ENCODE data around the gene SLCO3A1. TPM values are rescaled to one million over a fixed set of nuclear protein-coding genes. Genes with fewer than 3 reads are reported as not detected.

The SLCO3A1 gene
- total and polyA plus RNA-seq, 12 donors, result 1.8 to 26.6 (median 17.2) TPM

- intact Hi-C loops (cut with DNase I), result no loop called here
- no peaks in the 10 kb centered on the region for H3K27me3 ChIP-seq
- no peaks in the 10 kb centered on the region for H3K9me3 ChIP-seq (replicated peaks in 1 of 3)
- 81 to 95% (median 91%) methylated on average over 1 of the region's 1 CpG for WGBS, 4 donors
- H3K36me3 ChIP-seq (replicated peaks in 1 of 2), result no peaks in the 10 kb centered on the region
- peaks cover 0 to 6% of the 10 kb centered on the region in 2 donors for H3K4me1 ChIP-seq (replicated peaks in 1 of 2)
- no peak for TF ChIP-seq POLR2A (IDR thresholded peaks at IDR 0.05)
- TF ChIP-seq CTCF (IDR thresholded peaks at IDR 0.05), result no peak
- H3K4me3 ChIP-seq, result no peak overlapping the region
- H3K27ac ChIP-seq, result no peak overlapping the region
- DNase-seq, result no peak
Observed at GRCh38 chr15:92023965-92024364, 170.5 kb downstream of the SLCO3A1 start.

DNA sequence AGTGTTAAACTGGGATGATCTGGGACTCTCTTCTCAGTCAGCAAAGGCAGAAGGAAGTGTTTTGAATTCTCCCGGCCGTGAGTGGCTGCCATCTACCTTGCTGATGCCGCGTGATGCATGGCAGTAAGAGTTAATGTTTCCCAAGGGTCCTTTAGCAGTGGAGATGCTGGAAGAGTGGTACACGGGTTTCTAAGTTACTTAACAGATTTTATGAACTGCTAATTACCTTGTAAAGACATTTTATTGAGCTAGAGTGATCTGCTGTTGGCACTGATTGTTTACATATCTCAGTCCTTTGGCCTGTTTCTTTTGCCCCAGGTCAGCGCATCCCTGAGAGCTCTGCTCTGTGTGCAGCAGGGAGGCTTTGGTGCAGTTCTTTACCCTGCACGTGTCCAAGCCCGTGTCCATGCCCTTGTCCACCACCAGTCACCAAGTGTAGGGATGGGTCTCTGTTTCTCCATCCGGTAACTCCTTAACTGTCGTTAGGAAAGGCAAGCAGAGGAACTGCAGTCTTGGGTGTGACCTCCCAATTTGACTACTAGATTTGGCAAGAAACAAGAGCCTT, 172.3 kb downstream of the SLCO3A1 start:
- no peaks in the 10 kb centered on the region for H3K9me3 ChIP-seq (replicated peaks in 1 of 3)
- intact Hi-C loops (cut with DNase I), result no loop called here
- DNase-seq, result no peak
- TF ChIP-seq POLR2A (IDR thresholded peaks at IDR 0.05) (no peak), CTCF (IDR thresholded peaks at IDR 0.05) (no peak)
- 87 to 91% (median 88%) methylated on average over 10 of the region's 10 CpGs for WGBS, 4 donors
- no peak overlapping the region for H3K4me3 ChIP-seq
- no peaks in the 10 kb centered on the region for H3K27me3 ChIP-seq
- no peaks in the 10 kb centered on the region for H3K36me3 ChIP-seq (replicated peaks in 1 of 2)
- H3K4me1 ChIP-seq (replicated peaks in 1 of 2), result peaks cover 0 to 14% of the 10 kb centered on the region in 2 donors
- H3K27ac ChIP-seq, result no peak overlapping the region

- no peak overlapping the region for H3K4me3 ChIP-seq
- peaks cover 0 to 14% of the 10 kb centered on the region in 2 donors for H3K4me1 ChIP-seq (replicated peaks in 1 of 2)
- no peaks in the 10 kb centered on the region for H3K9me3 ChIP-seq (replicated peaks in 1 of 3)
- 69 to 84% (median 80%) methylated on average over 4 of the region's 4 CpGs for WGBS, 4 donors
- peak overlapping the region in 2 of 5 donors; percentile 38 to 40 for H3K27ac ChIP-seq
- H3K27me3 ChIP-seq, result no peaks in the 10 kb centered on the region
- TF ChIP-seq CTCF (IDR thresholded peaks at IDR 0.05) (no peak), POLR2A (IDR thresholded peaks at IDR 0.05) (no peak)
- no peaks in the 10 kb centered on the region for H3K36me3 ChIP-seq (replicated peaks in 1 of 2)
- DNase-seq, result no peak
- intact Hi-C loops (cut with DNase I), result no loop called here
Observed at GRCh38 chr15:92028389-92028724, 174.8 kb downstream of the SLCO3A1 start.

GRCh38 chr15:92029767-92030166, 176.3 kb downstream of the SLCO3A1 start:
- intact Hi-C loops (cut with DNase I), result no loop called here
- DNase-seq, result no peak
- H3K4me1 ChIP-seq (replicated peaks in 1 of 2), result peaks cover 0 to 14% of the 10 kb centered on the region in 2 donors
- H3K27ac ChIP-seq, result peak overlapping the region in 1 of 5 donors; percentile 44
- H3K4me3 ChIP-seq, result no peak overlapping the region
- no peaks in the 10 kb centered on the region for H3K27me3 ChIP-seq
- no peak for TF ChIP-seq POLR2A (IDR thresholded peaks at IDR 0.05)
- no peak for TF ChIP-seq CTCF (IDR thresholded peaks at IDR 0.05)
- no peaks in the 10 kb centered on the region for H3K9me3 ChIP-seq (replicated peaks in 1 of 3)
- WGBS, 4 donors, result 63 to 80% (median 71%) methylated on average over 10 of the region's 10 CpGs
- H3K36me3 ChIP-seq (replicated peaks in 1 of 2), result no peaks in the 10 kb centered on the region

Measured in adrenal gland (tissue), 12 donors.